Heart left ventricle (tissue), 13 donors: ENCODE results near the gene CSNK1E.

Experiments used
- CTCF ChIP-seq, 12 donors: fragments of 200-600 bp; sonication (generic) in 4 of 12; IDR thresholded peaks; one replicate each; pipeline versions ENCODE4 v1.5.0 to v1.8.0; 2018 to 2022; ENCODE audit warnings: antibody characterized with exemption in 12 of 12, mild to moderate bottlenecking in 5 of 12
- POLR2A ChIP-seq, 2 donors: fragments of 450-650 bp; IDR thresholded peaks; one replicate each; pipeline ENCODE4 v1.6.1; 2017; ENCODE audit warnings: antibody characterized with exemption in 2 of 2, mild to moderate bottlenecking in 2 of 2, moderate library complexity in 2 of 2
- donor health status: ischemic (EF 13 %, LVEDD 7.1; RV severe dilation, severe dysfunction).
- donor health status: DM: no; HTN: yes; CAD: no.
- donor health status: DM: no; HTN: no; CAD: no.
- donor health status: ischemic (EF 25% LVEDD 6.9; RV normal size, moderate dysfunction).
- donor health status: ischemic (EF 25% LVEDD 5.7; RV mildly dilated, moderate dysfunction).
- donor health status: ischemic (EF 35%, LVEDD 5.7; RV mildly dilated, moderate dysfunction).
- donor health status: nonischemic (EF 11% LVEDD 7.7; RV severe dilation, severe dysfunction).
- donor health status: DM: yes; HTN: yes; CAD: no.
- donor health status: PGD.
- donor health status: ischemic (EF 29% LVEDD 5.4; RV normal size, mild dysfunction).
- donor health status: nonischemic (EF 23%, LVEDD 6.1; RV moderate dilation, normal function).

DNA sequence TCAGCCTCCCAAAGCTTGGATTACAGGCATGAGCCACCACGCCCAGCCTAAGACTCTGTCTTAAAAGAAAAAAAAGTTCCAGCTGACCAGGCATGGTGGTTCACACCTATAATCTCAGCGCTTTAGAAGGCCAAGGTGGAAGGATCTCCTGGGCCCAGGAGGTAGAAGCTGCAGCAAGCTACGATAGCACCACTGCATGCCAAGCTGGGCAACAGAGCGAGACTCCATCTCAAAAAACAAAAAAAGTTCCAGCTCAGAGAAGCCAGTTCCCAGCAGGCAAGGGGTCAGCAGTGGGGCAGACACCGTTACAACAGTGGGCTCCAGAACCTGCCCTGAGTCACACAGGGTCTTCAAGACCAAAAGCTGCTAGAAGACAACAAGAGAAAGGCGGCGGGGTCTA is 47.8 kb downstream of the CSNK1E start:
- TF ChIP-seq CTCF (IDR thresholded peaks at IDR 0.05) (no peak), POLR2A (IDR thresholded peaks at IDR 0.05) (no peak)
